NCI-H526 treated with DMSO at 0.1 percent for 48 hours (cell line): ENCODE data around the gene NCAM2.
"Not testable (repeated sequence)": the region's sequence is repeated elsewhere in the genome, so short reads cannot be mapped to it uniquely, and the experiment has no call there.

Experiments used
- DNase-seq: peaks from one replicate; lab custom pipeline; 2025; lab: John Stamatoyannopoulos, UW

Gene NCAM2

GRCh38 chr21:21324297-21324696, 326.1 kb downstream of the NCAM2 start:
- no peak for DNase-seq

DNA sequence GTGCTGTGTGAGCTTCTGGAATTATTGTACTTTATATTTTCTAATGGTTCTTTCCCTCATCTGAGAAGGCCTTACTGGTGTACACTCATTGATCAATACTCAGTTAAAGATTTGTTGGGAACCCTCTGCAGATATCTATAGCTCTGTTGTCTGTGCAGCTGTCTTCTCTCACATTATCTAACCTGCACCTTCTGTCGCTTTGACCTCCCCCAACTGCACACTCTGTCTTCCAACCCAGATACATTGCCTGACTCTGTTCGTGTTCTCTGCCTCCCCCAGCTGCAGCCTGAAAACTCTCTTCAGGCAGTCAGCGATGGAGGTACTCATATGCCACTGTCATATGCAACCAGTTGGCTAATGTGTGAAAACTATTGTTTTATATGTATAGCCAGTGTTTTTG, 334.3 kb downstream of the NCAM2 start:
- DNase-seq = no peak

GRCh38 chr21:21341041-21341440, 342.8 kb downstream of the NCAM2 start:
- DNase-seq = no peak

DNA sequence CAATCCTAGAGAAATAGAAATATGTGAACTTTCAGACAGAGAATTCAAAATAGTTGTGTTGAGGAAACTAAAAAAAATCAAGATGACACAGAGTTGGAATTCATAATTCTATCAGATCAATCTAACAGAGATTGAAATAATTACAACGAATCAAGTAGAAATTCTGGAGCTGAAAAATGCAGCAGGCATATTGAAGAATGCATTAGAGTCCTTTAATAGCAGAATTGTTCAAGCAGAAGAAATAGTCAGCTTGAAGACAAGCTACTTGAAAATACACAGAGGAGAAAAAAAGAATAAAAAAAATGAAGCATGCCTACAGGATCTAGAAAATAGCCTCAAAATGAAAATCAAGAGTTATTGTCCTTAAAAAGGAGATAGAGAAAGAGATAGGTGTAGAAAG, 347.1 kb downstream of the NCAM2 start:
- no peak for DNase-seq

DNA sequence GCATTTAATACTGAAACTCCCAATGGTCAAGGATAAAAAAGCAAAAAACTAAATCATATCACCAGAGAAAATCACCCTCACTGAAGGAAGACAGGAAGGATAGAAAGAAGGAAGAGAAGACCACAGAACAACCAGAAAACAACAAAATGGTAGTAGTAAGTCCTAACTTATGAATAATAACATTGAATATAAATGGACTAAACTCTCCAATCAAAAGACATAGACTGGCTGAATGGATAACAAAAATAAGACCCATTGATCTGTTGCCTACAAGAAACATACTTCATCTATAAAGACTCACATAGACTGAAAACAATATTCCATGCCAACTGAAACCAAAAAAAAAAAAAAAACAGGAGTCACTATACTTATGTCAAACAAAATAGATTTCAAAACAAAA, 347.7 kb downstream of the NCAM2 start:
- DNase-seq = no peak

- no peak for DNase-seq
These were observed 368.1 kb downstream of the NCAM2 start for GRCh38 chr21:21366277-21366676.

GRCh38 chr21:21367583-21367982, 369.4 kb downstream of the NCAM2 start:
- no peak for DNase-seq

GRCh38 chr21:21373969-21374368, 375.8 kb downstream of the NCAM2 start:
- no peak for DNase-seq

DNA sequence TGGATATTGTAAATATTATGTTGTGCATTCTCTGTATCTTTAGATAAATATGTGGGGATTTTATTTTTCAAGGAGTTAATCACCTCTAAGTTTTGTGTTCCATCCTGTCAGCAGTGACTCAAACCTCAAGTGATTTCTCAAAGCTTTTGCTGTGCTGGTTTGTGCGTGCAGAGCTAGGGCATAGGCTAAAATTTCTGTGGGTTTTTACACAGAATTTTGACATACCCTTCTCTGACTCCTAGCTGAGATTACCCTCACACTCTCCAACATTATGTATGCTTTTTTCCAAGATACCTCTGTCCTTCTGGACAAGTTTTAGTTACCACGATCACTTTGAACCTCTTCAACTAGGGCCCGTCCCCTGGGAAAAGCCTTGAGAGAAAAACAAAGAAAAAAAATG, 384.9 kb downstream of the NCAM2 start:
- no peak for DNase-seq

DNA sequence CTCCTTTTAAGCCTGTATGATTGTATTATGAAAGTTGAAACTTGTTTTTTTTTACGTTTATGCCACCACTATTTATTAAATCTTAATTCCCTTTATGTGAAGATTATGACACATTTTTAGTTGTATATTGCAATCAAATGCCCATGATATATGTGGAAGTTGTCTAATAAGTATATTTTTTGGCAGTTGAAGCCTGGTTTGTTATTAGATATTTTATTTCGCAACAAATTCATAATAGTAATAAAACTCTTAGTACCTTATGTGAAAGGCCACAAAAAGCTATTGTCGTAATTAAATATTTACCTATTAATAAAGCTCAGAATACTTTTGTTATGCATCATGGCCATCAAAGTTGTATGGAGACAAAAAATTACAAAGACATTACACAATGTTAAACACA, 386.8 kb downstream of the NCAM2 start:
- DNase-seq = no peak

DNA sequence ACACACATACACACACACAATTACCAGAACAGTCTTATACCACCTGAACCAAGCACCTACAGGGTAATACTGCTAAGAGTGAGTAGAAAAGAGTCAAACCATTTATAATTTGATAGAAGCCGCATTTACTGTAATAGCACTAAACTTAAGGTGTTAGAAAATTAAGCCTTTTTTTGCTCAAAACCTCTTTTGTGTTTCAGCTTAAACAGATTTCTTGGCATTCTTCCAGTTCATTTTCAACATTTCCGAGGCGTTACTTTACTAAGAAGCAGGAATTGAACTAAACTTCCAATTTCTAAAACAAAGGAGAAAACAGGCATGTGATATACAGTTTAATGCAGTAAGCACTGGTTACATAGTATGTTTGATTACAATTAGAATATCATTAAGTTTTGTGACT, 387.2 kb downstream of the NCAM2 start:
- no peak for DNase-seq

GRCh38 chr21:21387916-21388315, 389.7 kb downstream of the NCAM2 start:
- DNase-seq = no peak

DNA sequence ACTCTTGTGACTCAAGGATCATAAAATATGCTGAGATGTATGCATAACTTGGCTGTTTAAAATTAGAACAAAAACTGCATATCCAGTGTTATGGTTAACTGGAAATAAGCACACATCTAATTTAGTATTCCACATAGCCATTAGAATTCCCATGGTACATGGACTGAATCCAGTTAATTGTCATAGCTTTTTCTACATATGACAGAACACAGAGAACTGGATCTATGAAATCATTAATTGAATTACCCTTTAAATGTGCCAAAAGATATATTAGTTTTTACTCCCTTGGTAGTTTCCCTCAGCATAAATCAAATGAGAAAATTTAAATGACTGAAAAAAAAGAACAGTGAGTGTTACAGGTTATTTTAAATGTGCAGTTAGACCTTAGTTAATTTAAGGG, 395.9 kb downstream of the NCAM2 start:
- DNase-seq = no peak

GRCh38 chr21:21396424-21396823, 398.2 kb downstream of the NCAM2 start:
- no peak for DNase-seq

DNA sequence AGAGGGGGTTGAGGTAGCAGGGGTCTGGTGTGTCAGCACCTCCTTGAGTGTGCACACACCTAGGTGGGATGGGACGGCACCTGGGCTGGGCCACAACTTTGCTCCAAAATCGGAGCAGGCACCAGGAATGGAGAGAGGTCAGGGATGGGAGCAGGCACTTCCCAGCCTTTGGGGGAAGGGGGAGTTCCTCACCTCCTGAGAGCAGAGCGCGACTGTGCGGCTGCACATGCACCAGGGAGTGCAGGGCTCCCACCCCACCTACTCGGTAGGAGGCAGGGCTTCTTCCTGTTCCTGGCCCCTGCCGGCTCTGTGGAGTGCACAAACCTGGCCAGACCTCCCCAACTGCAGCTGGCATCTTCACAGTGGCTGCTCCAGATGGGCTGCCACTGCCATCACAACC, 399.3 kb downstream of the NCAM2 start:
- no peak for DNase-seq

DNA sequence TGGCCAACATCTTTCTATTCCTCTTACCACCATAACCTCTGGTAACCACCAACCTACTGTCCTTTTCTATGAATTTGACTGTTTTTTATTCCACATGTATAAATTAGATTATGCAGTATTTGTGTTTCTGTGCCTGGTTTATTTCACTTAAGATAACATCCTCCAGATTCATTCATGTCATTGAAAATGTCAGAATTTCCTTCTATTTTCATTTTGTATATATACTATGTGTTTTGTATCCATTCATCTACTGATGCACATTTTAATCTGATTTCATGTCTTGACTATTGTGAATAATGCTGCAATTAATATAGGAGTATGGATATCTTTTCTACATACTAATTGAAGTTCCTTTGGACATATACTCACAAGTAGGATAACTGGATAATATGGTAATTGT, 403.2 kb downstream of the NCAM2 start:
- DNase-seq = no peak

DNA sequence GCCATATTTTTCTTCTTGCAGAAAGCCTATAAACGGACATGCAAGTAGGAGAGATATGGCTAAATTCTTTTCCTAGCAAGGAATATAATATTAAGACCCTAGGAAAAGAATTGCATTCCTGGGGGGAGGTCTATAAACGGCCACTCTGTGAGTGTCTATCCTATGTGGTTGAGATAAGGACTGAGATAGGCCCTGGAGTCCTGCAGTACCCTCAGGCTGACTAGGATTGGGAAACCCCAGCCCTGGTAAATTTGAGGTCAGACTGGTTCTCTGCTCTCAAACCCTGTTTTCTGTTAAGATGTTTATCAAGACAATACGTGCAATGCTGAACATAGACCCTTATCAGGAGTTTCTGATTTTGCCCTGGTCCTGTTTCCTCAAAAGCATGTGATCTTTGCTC, 404.0 kb downstream of the NCAM2 start:
- not testable (repeated sequence) for DNase-seq

- DNase-seq = not testable (repeated sequence)
These were observed 406.1 kb downstream of the NCAM2 start for GRCh38 chr21:21404261-21404660.

GRCh38 chr21:21406921-21407320, 408.7 kb downstream of the NCAM2 start:
- no peak for DNase-seq

DNA sequence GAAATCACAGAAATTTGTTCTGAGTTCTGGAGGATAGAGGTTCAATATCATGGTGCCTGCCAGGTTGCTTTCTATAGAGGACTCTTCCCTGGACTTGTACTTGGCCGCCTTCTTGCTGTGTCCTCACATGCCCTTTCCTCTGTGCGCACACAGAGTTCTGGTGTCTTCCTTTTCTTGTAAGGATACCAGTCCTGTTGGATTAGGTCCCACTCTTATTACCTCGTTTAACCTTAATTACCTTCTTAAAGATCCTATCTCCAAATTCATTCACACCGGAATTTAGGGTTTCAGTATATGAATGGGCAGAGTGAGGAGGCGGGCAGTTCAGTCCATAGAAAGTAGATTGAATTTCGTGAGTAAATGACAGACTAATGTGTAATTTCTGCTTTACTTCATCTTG, 413.9 kb downstream of the NCAM2 start:
- DNase-seq = no peak

GRCh38 chr21:21415741-21416140, 417.5 kb downstream of the NCAM2 start:
- DNase-seq = no peak

- DNase-seq = no peak
These were observed 436.7 kb downstream of the NCAM2 start for GRCh38 chr21:21434944-21435343.

DNA sequence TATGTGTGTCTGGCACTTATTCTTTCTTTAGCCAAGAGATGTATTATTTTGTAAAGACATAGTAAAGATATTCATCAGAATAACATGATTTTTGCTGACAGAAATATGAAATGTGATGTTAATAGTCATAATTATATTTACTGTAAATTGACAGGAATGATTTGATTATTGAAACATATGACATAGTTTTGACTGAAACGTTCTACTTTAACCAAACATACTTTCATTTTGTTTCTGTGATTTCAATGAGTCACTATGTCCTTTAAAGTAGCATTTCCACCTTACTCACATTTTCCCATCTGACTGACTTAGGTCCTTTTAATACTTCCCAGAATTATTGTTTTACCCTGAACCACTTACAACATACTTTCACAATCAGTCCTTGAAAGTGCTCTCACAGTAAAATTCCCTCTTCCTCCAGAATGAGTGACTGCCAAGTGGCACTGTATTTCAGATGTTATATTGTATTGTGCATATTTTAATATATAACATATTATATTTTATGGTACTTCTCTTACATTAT, 437.9 kb downstream of the NCAM2 start:
- DNase-seq = no peak

DNA sequence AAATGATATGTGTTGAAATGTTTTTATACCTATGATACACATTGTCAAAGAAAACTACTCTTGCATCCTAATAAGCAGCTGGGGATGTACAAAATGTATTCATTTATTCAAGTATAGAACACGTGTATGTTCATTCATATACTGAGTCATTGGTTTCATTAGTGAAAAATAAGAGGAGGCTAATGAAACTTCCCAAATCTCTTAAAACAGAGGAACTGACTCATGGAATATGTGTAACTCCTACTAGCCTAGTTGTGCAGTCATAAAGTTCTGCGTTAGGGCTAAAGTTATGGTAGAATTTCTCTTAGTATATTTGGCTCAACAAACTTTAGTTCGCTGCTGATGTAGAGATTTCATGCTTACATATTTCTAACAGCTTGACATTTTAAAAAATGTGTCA, 441.6 kb downstream of the NCAM2 start:
- DNase-seq = no peak

GRCh38 chr21:21457077-21457476, 458.9 kb downstream of the NCAM2 start:
- DNase-seq = no peak
